Activated CD4-positive, alpha-beta T cell treated with anti-CD3 and anti-CD28 coated beads for 36 hours (primary cell): ENCODE data around the gene BRIP1. TPM values are rescaled to one million over a fixed set of nuclear protein-coding genes. Genes with fewer than 3 reads are reported as not detected.
A peak's percentile ranks its signal among the peaks of the same experiment; 100 is the strongest.
"Not testable (repeated sequence)": the region's sequence is repeated elsewhere in the genome, so short reads cannot be mapped to it uniquely, and the experiment has no call there.

ENCODE experiments used
- ATAC-seq: fragments of 200-7000 bp; cut with Tn5 transposase; one replicate; pipeline ENCODE4 v1.10.0; 2021; ENCODE audit warnings: mild to moderate bottlenecking, moderate library complexity
- CTCF ChIA-PET: fragments of 350-600 bp; sonication (Branson Sonifier 250); formaldehyde crosslinking; loops from one replicate; lab custom pipeline; 2021; ENCODE audit warnings: antibody characterized with exemption; lab: Charles Lee
- POLR2A ChIA-PET: fragments of 350-600 bp; sonication (Branson Sonifier 250); formaldehyde crosslinking; loops from one replicate; lab custom pipeline; 2021; ENCODE audit warnings: antibody characterized with exemption, inconsistent platforms; lab: Charles Lee
- DNase-seq: peaks from one replicate; pipeline ENCODE4 v3.0.0-alpha.2; 2020
- H3K27ac Mint-ChIP-seq: one replicate; pipeline ENCODE4 v1.8.0; 2021; ENCODE audit warnings: mixed read lengths
- H3K27me3 Mint-ChIP-seq: one replicate; pipeline ENCODE4 v1.8.0; 2021; ENCODE audit warnings: mixed read lengths
- H3K36me3 Mint-ChIP-seq: one replicate; pipeline ENCODE4 v1.8.0; 2021; ENCODE audit warnings: low read depth, mixed read lengths
- H3K4me1 Mint-ChIP-seq: one replicate; pipeline ENCODE4 v1.8.0; 2021; ENCODE audit warnings: mixed read lengths
- H3K4me3 Mint-ChIP-seq: one replicate; pipeline ENCODE4 v1.8.0; 2021; ENCODE audit warnings: mild to moderate bottlenecking, moderate library complexity, mixed read lengths
- H3K9me3 Mint-ChIP-seq: one replicate; pipeline ENCODE4 v1.8.0; 2021; ENCODE audit warnings: low read depth, mixed read lengths
- intact Hi-C, 2 experiments: fragments of 100-400 bp; cut with DNase I in 1 of 2; cut with micrococcal nuclease in 1 of 2; formaldehyde crosslinking; loops; one replicate each; pipeline versions ENCODE4 v1.14.2 to v1.15.1; 2022 to 2024; cut with DNase I, micrococcal nuclease
- total RNA-seq, 2 experiments: library from RNA; stranded (reverse); gene quantifications; one replicate each; pipeline ENCODE4 v1.2.3, GENCODE V29; 2021

BRIP1 gene
- total RNA-seq: 10 to 100 TPM; 15.4 to 16.2 TPM

DNA sequence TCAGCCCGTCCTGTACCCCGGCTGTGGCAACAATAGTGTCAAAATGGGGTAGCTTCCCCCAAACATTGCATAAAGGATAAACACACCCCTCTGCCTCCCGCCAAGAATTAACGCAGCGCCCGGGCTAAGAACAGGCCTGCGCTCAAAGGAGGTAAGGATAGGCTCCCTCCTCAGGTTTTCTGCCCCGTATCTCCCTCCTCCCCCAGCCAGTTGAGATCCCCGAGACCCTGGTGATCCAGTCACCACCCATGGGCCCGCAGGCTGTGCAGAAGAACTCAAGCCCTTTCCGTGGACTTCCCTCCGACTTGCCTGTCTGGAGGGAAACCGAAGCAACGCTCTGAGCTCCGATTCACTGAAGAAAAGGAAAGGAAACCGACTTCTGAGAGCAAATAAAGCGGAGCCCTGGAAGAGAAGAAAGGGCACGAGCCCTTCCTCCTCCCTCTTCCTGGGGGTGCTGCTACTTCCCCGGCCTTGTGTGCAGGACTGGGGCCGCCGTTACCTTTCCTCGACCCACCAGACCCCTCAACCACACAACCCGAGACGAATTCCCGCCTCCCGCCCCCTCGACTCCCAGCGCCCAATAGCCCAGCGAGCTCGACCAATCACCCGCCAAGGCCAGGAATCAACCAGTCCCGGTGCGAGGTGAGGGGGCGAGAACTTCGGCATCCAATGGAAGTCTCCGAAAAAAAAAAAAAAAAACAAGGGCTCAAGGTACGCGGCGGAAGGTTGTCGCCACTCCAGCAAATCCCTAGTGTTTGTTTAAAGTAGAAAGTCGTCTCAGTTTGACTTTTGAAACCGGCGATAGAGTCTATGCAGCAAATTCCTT lies at the start of gene BRIP1:
TSS of gene BRIP1 (minus strand) at position 554 of the 826 bp plus-strand sequence. CDS start 1,989 bp downstream, outside the sequence.
- no peaks in the 10 kb centered on the region for H3K9me3 Mint-ChIP-seq
- H3K36me3 Mint-ChIP-seq: peaks cover 12% of the 10 kb centered on the region
- peaks cover 26% of the 10 kb centered on the region for H3K4me1 Mint-ChIP-seq
- no peaks in the 10 kb centered on the region for H3K27me3 Mint-ChIP-seq
- ATAC-seq: peak; percentile 97
- ChIA-PET CTCF (interaction anchor here (0.5 to 2.6 kb wide), 8 partner anchors 7 to 718 kb away, joined by 3 to 12 read pairs (median 4); no protein-coding TSS in a partner anchor), POLR2A (interaction anchor here (0.6 to 2.2 kb wide), 7 partner anchors 10 to 1264 kb away, joined by 3 to 9 read pairs (median 3); no protein-coding TSS in a partner anchor)
- H3K4me3 Mint-ChIP-seq: peak within 1 kb of the TSS; percentile 96
- intact Hi-C loops: loop anchor here (1.0 to 2.0 kb wide), 5 partner anchors 64 to 246 kb away; partner anchors contain the start of genes INTS2 (in 2 of the 2) and MED13 (in 1 of the 2)
- DNase-seq: peak; percentile 95
- H3K27ac Mint-ChIP-seq: peak within 1 kb of the TSS; percentile 91

DNA sequence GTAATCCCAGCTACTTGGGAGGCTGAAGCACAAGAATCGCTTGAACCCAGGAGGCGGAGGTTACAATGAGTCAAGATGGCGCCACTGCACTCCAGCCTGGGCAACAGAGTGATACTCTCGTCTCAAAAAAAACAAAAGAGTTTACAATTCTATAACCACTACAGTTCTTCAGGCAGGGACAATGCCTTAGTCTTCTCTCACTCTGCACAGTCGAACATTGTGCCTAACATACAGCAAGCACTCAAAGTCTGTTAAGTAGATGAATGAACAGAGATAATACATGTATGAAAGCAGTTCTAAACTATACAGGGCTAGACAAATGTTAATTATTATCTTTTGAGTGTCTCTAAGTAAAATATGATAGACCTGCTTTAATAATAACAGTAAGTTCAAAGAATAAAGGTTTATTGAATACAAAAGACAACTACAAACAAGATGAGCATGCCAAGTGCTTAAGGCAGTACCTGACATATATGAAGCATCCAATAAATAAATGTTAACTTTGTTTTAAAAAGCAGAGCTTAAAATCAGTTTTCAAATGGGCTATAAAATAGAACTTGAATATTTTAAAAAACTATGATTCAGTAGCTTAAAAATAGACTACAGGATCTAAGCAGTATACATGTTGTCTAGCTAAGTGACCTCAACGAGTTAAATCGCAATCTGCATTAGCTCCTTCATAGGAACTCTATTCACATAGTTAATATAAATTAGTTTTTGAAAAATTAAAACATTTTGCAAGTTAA lies 45.1 kb upstream of the BRIP1 start:
- H3K9me3 Mint-ChIP-seq: no peaks in the 10 kb centered on the region
- H3K4me3 Mint-ChIP-seq: no peak overlapping the region
- intact Hi-C loops: no loop called here
- DNase-seq (no peak), ATAC-seq (no peak)
- H3K27me3 Mint-ChIP-seq: no peaks in the 10 kb centered on the region
- CTCF ChIA-PET: interaction anchor here (0.6 kb wide), 1 partner anchor 274 kb away, joined by 3 read pairs; no protein-coding TSS in a partner anchor
- H3K27ac Mint-ChIP-seq: no peak overlapping the region
- POLR2A ChIA-PET: interaction anchor here (0.5 kb wide), 1 partner anchor 1535 kb away, joined by 3 read pairs; no protein-coding TSS in a partner anchor
- H3K4me1 Mint-ChIP-seq: no peaks in the 10 kb centered on the region
- H3K36me3 Mint-ChIP-seq: peaks cover 40% of the 10 kb centered on the region

DNA sequence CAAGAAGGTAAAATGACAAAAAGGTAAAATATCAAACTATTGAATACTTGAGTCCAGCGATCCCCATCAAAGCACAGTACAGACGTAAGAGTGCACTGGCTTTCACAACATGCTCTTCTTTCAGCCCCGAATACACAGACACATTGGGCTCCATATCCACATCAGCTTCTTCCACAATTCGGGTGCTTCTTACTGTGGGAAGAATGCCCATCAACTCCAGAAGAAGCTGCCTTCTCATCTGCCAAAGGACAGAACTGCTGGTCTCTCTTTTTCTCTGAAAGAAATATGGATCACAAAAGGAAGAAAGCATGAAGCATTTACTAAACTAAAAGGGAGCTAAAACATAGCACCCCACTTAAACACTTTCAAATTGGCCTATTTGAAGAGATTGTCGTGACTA lies 44.0 kb upstream of the BRIP1 start:
- POLR2A ChIA-PET: no interaction called here
- intact Hi-C loops: no loop called here
- Mint-ChIP-seq H3K4me3 (no peak overlapping the region), H3K27ac (no peak overlapping the region), H3K9me3 (no peaks in the 10 kb centered on the region), H3K36me3 (peaks cover 47% of the 10 kb centered on the region), H3K27me3 (no peaks in the 10 kb centered on the region), H3K4me1 (no peaks in the 10 kb centered on the region)
- DNase-seq (no peak), ATAC-seq (no peak)
- CTCF ChIA-PET: no interaction called here

DNA sequence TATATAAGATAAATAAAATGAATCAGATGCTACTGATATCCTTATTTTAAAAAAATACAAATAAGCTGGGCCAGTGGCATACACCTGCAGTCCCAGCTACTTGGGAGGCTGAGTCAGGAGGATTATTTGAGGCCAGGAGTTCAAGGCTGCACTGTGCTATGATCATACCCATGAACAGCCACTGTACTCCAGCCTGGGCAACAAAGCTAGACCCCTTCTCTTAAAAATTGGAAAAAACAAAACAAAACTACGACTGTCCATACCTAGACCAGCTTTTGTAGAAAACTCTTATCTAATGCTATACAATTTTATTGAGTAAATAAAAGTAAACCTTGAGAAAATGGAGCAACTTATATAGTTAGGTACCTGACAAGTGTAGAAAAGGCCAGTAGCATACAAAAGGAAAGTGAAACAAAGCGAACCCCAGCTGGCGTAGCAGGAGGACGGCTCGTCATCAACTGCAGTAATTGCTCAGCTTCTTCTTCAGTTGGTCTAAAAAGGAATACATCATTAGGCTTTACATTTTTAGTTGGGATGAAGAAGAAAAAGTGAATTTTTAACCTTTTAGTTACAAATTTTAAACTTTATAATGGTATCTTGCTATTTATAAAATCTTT lies 40.9 kb upstream of the BRIP1 start:
- Mint-ChIP-seq H3K27me3 (no peaks in the 10 kb centered on the region), H3K36me3 (peaks cover 43% of the 10 kb centered on the region), H3K9me3 (no peaks in the 10 kb centered on the region), H3K27ac (no peak overlapping the region), H3K4me1 (no peaks in the 10 kb centered on the region), H3K4me3 (no peak overlapping the region)
- DNase-seq: peak; percentile 44
- ATAC-seq: peak; percentile 85
- ChIA-PET CTCF (interaction anchor here (0.6 to 1.0 kb wide), 3 partner anchors 14 to 121 kb away, joined by 3 to 5 read pairs (median 3); no protein-coding TSS in a partner anchor), POLR2A (interaction anchor here (0.6 kb wide), 1 partner anchor 60 kb away, joined by 3 read pairs; no protein-coding TSS in a partner anchor)
- intact Hi-C loops: no loop called here

DNA sequence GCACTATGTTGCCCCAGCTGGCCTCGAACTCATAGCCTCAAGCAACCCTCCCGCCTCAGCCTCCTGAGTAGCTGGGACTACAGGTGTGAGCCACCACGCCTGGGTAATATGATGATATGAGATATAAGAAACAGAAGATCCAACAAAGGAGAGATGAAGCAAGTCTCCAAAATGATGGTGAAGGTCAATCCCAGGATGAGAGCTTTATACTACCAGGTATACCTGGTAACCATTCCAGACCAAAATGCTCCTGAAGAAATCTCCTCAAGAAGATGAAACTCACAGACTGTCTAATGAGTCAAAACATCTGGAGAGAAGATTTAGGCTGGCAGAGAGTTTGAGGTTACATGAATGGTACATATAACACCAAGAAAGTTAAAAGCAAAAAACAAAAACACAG lies 39.9 kb upstream of the BRIP1 start:
- POLR2A ChIA-PET: no interaction called here
- Mint-ChIP-seq H3K4me3 (no peak overlapping the region), H3K36me3 (peaks cover 46% of the 10 kb centered on the region), H3K4me1 (no peaks in the 10 kb centered on the region), H3K27ac (no peak overlapping the region), H3K27me3 (no peaks in the 10 kb centered on the region), H3K9me3 (no peaks in the 10 kb centered on the region)
- DNase-seq (no peak), ATAC-seq (no peak)
- CTCF ChIA-PET: no interaction called here
- intact Hi-C loops: no loop called here

DNA sequence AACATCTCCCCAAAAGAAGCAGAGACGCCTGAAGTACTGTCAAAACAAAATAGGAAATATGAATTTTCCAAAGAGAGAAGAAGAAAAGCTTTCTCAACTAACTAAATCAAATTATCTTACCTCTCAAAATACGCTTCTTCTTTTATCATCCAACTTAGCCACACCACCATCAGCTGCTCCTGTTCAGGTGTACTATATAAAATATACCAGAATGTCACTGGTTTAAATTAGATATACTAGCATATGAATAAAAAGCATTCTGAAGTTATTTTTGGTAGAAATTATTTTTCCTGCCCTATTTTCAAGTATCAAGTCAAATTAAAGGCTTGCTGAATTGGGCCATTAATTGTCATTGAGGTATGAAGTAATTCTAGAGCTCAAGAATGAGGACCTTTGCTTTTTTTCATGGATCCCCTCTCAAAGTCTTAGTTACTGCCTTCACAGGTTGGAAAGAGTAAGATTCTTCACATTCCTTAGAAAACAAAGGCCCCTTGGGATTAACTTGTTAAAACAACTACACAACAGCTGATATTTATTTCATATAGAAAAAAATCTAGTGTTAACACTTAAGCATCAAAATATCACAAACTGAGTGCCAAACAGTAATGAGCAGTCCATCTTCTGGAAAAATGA lies 34.3 kb upstream of the BRIP1 start:
- Mint-ChIP-seq H3K27ac (no peak overlapping the region), H3K4me3 (no peak overlapping the region), H3K27me3 (no peaks in the 10 kb centered on the region), H3K9me3 (no peaks in the 10 kb centered on the region), H3K36me3 (peaks cover 27% of the 10 kb centered on the region), H3K4me1 (no peaks in the 10 kb centered on the region)
- DNase-seq: no peak
- CTCF ChIA-PET: no interaction called here
- intact Hi-C loops: no loop called here
- POLR2A ChIA-PET: interaction anchor here (0.6 kb wide), 1 partner anchor 18 kb away, joined by 3 read pairs; no protein-coding TSS in a partner anchor
- ATAC-seq: no peak

DNA sequence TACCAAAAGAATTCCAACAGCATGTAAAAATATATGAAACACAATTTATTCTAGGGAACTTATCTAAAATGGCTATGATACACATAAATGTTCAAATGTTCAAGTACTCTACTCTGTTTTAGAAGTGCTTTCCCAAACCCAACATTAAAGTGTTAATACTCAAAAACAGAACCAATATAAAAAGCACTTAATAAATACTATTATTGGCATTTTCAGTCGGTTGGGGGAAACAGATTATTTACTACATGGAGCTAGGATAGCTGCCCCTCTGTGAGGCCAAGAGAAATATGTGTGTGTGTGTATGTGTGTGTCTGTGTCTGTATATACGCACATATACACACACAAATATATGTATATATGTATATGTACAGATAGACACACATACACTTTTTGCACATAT lies 32.1 kb upstream of the BRIP1 start:
- CTCF ChIA-PET: no interaction called here
- DNase-seq (no peak), ATAC-seq (no peak)

DNA sequence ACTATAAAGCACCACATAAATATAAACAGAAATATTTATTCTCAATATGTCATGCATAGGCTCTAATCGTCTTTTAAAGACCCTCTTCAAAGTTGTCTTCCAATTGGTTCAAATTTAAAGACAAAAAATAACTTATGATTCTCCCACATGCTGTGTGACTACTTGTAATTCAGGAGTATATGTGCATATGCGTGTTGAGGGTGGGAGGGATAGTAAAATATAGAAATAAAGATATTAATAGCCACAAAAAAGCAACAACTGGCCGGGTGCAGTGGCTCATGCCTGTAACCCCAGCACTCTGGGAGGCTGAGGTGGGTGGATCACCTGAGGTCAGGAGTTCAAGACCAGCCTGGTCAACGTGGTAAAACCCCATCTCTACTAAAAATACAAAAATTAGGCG lies 31.0 kb upstream of the BRIP1 start:
- H3K4me3 Mint-ChIP-seq, CTCF ChIA-PET, POLR2A ChIA-PET, H3K4me1 Mint-ChIP-seq, H3K27me3 Mint-ChIP-seq, H3K27ac Mint-ChIP-seq, intact Hi-C loops, DNase-seq, ATAC-seq, H3K9me3 Mint-ChIP-seq: not testable (repeated sequence)
- peaks cover 25% of the 10 kb centered on the region for H3K36me3 Mint-ChIP-seq

More for the DNA sequence above, 32.1 kb upstream of the BRIP1 start:
- Mint-ChIP-seq H3K9me3 (no peaks in the 10 kb centered on the region), H3K36me3 (peaks cover 26% of the 10 kb centered on the region), H3K4me1 (no peaks in the 10 kb centered on the region), H3K27ac (no peak overlapping the region), H3K27me3 (no peaks in the 10 kb centered on the region), H3K4me3 (no peak overlapping the region)
- POLR2A ChIA-PET: no interaction called here
- intact Hi-C loops: no loop called here

DNA sequence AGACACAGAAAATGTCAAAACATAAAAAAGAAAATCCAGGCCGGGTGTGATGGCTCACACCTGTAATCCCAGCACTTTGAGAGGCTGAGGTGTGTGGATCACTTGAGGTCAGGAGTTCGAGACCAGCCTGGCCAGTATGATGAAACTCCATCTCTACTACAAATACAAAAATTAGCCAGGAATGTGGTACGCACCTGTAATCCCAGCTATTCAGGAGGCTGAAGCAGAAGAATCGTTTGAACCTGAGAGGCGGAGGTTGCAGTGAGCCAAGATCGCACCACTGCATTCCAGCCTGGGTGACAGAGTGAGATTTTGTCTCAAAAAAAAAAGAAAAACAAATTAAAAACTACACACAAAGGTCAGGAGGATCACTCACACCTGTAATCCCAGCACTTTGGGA lies 24.4 kb upstream of the BRIP1 start:
- H3K27me3 Mint-ChIP-seq, H3K4me1 Mint-ChIP-seq, intact Hi-C loops, H3K27ac Mint-ChIP-seq, CTCF ChIA-PET, DNase-seq, H3K4me3 Mint-ChIP-seq, H3K9me3 Mint-ChIP-seq, ATAC-seq, POLR2A ChIA-PET: not testable (repeated sequence)
- peaks cover 36% of the 10 kb centered on the region for H3K36me3 Mint-ChIP-seq

DNA sequence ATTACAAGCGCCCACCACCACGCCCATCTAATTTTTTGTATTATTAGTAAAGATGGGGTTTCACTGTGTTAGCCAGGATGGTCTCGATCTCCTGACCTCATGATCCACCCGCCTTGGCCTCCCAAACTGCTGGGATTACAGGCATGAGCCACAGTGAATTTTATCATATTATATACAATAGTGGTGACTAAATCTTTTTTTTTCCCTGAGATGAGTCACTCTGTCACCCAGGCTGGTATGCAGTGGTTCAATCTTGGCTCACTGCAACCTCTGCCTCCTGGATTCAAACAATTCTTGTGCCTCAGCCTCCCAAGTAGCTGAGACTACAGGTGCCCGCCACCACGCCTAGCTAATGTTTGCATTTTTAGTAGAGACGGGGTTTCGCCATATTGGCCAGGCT lies 22.5 kb upstream of the BRIP1 start:
- DNase-seq, ATAC-seq, H3K9me3 Mint-ChIP-seq, H3K4me1 Mint-ChIP-seq, POLR2A ChIA-PET, H3K27ac Mint-ChIP-seq, intact Hi-C loops, H3K27me3 Mint-ChIP-seq, CTCF ChIA-PET, H3K4me3 Mint-ChIP-seq: not testable (repeated sequence)
- H3K36me3 Mint-ChIP-seq: peaks cover 39% of the 10 kb centered on the region
